Thyroid gland (tissue), 4 donors: ENCODE measurements around the gene MAPK11.

ENCODE experiments used
- POLR2A ChIP-seq, 2 donors: fragments of 450-650 bp; IDR thresholded peaks; one replicate each; pipeline ENCODE4 v1.6.1; 2017; ENCODE audit warnings: antibody characterized with exemption in 2 of 2, mild to moderate bottlenecking in 2 of 2, moderate library complexity in 1 of 2
- TF ChIP-seq, protein P1 (sequence below), 6 experiments: fragments of 200-600 bp in 3 of 6; fragments of 450-650 bp in 3 of 6; sonication (generic) in 3 of 6; IDR thresholded peaks; one replicate each; pipeline ENCODE4 v1.5.1; 2016 to 2019; ENCODE audit warnings: antibody characterized with exemption in 6 of 6, mild to moderate bottlenecking in 2 of 6, inconsistent platforms in 1 of 6, moderate library complexity in 1 of 6

DNA sequence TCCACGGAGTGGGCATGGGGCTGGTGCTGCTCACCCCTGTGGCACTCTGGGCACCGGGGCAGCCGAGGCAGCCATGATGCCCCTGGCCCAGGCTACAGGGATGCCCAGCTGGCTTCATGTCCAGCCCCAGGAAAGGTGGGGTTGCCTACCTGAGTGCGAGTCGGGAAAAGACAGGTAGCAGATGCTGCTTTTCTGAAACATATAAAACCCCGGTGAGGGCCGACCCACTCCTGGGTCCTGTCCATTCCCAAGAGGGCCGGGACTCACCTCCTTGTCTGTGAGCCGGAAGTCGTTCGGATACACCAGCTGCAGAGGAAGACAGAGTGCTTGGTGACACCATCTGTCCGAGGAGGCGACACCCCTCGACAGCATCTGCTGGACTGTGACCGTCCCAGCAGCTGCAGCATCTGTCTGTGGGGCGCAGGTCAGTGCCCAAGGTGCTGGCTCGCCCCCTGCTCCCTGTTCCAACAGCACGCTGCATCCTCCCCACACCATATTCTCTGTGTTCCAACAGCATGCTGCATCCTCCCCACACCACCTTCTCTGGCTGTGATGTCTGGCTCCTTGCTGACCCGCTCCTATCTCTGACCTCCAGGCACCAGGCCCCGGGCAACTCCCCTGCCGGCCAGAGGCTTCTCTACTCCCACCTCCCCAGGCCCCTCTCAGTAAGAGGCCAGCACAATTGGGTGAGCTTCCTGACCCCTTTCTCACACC, 48.7 kb upstream of the MAPK11 start:
- TF ChIP-seq, protein P1, sequence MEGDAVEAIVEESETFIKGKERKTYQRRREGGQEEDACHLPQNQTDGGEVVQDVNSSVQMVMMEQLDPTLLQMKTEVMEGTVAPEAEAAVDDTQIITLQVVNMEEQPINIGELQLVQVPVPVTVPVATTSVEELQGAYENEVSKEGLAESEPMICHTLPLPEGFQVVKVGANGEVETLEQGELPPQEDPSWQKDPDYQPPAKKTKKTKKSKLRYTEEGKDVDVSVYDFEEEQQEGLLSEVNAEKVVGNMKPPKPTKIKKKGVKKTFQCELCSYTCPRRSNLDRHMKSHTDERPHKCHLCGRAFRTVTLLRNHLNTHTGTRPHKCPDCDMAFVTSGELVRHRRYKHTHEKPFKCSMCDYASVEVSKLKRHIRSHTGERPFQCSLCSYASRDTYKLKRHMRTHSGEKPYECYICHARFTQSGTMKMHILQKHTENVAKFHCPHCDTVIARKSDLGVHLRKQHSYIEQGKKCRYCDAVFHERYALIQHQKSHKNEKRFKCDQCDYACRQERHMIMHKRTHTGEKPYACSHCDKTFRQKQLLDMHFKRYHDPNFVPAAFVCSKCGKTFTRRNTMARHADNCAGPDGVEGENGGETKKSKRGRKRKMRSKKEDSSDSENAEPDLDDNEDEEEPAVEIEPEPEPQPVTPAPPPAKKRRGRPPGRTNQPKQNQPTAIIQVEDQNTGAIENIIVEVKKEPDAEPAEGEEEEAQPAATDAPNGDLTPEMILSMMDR (IDR thresholded peaks at IDR 0.05), result no peak
- TF ChIP-seq POLR2A (IDR thresholded peaks at IDR 0.05), result no peak
